ENCODE measurements around the gene DENND5A. TPM values are rescaled to one million over a fixed set of nuclear protein-coding genes. Genes with fewer than 3 reads are reported as not detected.
"Not testable (repeated sequence)": the region's sequence is repeated elsewhere in the genome, so short reads cannot be mapped to it uniquely, and the experiment has no call there.

The DENND5A gene
- total and polyA plus RNA-seq, 9 of the 15 experiments (the other 6 are each of a cell fraction or from before 2014, with no cell fraction given), result 11.7 to 130 (median 46.3) TPM

- BruUV-seq (replicated peaks); FAIRE-seq; H3K79me2 ChIP-seq (ENCODE audit: control insufficient read depth, insufficient read depth, low read length); H3K4me3 ChIP-seq; H3K27me3 ChIP-seq (ENCODE audit: control insufficient read depth in 2 of 2, insufficient read depth in 2 of 2, low read length in 2 of 2); H2AFZ ChIP-seq (ENCODE audit: low read depth, low read length); H3K9ac ChIP-seq (ENCODE audit: insufficient read depth in 1 of 2, low read depth in 2 of 2, low read length in 2 of 2); H3K4me2 ChIP-seq (ENCODE audit: insufficient read depth, low read length); ATAC-seq; POLR2A ChIA-PET; H3K9me3 ChIP-seq (replicated peaks; ENCODE audit: control insufficient read depth, insufficient read depth, low read depth, low read length); H3K4me1 ChIP-seq (replicated peaks in 1 of 2; ENCODE audit: control insufficient read depth in 2 of 2, insufficient read depth in 2 of 2, low read length in 2 of 2); H3K27ac ChIP-seq (ENCODE audit: extremely low read depth, low read depth, low read length); CTCF ChIA-PET (ENCODE audit: low intra/inter-chr PET ratio); intact Hi-C loops (cut with micrococcal nuclease); H3K9me1 ChIP-seq (ENCODE audit: control insufficient read depth, insufficient read depth, low read length); DNase-seq (ENCODE audit: extremely low read depth in 1 of 4, low spot score in 3 of 4); H4K20me1 ChIP-seq (replicated peaks; ENCODE audit: control insufficient read depth, insufficient read depth, low read length); TF ChIP-seq CEBPG (CRISPR knock-in tag; IDR thresholded peaks at IDR 0.05): not testable (repeated sequence)
- in situ Hi-C loops (cut with MboI), result loop anchor here (5.0 to 25.0 kb wide), 2 partner anchors 250 to 345 kb away; no protein-coding TSS in a partner anchor
- peaks cover 61% of the 10 kb centered on the region for H3K36me3 ChIP-seq (ENCODE audit: control insufficient read depth, insufficient read depth, low read length)
- TF ChIP-seq CEBPG (tag; conservative IDR thresholded peaks at IDR 0.05 in 1 of 2, IDR thresholded peaks at IDR 0.05 in 1 of 2), result 0 out of 4 replicates have a peak, but pooled peaks of 1 of the 2 experiments have one; percentile 10
- 80% methylated on average over 1 of the region's 6 CpGs for WGBS (ENCODE audit: insufficient coverage, low coverage, missing lambda C conversion rate)
These were observed 103.2 kb downstream of the DENND5A start for GRCh38 chr11:9161991-9162390.

DNA sequence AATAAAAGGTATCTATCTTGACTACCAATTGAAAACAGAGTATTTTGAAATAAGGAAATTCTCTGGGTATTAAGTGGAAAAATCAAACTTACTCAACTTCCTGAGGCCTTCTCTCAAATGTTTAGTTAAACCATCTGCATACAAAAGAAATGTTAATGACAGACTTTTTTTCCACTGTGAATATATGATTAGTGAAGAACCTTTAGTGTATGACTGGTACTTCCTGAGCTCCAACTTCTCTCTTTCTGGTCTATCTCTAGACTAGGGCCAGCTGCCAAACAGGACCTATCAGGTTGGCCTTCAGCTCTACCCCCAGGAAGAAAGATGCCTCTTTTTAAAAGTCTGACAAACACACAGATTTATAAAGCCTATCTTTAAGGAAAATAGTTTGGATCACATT is 105.0 kb downstream of the DENND5A start:
- Histone ChIP-seq H3K79me2 (ENCODE audit: control insufficient read depth, insufficient read depth, low read length) (no peaks in the 10 kb centered on the region), H4K20me1 (replicated peaks; ENCODE audit: control insufficient read depth, insufficient read depth, low read length) (no peaks in the 10 kb centered on the region), H3K4me3 (no peak overlapping the region), H3K27me3 (ENCODE audit: control insufficient read depth in 2 of 2, insufficient read depth in 2 of 2, low read length in 2 of 2) (no peaks in the 10 kb centered on the region), H3K27ac (ENCODE audit: extremely low read depth, low read depth, low read length) (no peak overlapping the region), H3K9me1 (ENCODE audit: control insufficient read depth, insufficient read depth, low read length) (no peaks in the 10 kb centered on the region), H2AFZ (ENCODE audit: low read depth, low read length) (no peak overlapping the region), H3K36me3 (ENCODE audit: control insufficient read depth, insufficient read depth, low read length) (peaks cover 52% of the 10 kb centered on the region), H3K4me2 (ENCODE audit: insufficient read depth, low read length) (no peak overlapping the region), H3K9me3 (replicated peaks; ENCODE audit: control insufficient read depth, insufficient read depth, low read depth, low read length) (no peaks in the 10 kb centered on the region), H3K9ac (ENCODE audit: insufficient read depth in 1 of 2, low read depth in 2 of 2, low read length in 2 of 2) (no peak overlapping the region), H3K4me1 (replicated peaks in 1 of 2; ENCODE audit: control insufficient read depth in 2 of 2, insufficient read depth in 2 of 2, low read length in 2 of 2) (peaks cover 4 to 5% of the 10 kb centered on the region in 2 experiments; a peak in 3 of 5 replicates)
- in situ Hi-C loops (cut with MboI), result loop anchor here (5.0 to 25.0 kb wide), 2 partner anchors 252 to 347 kb away; no protein-coding TSS in a partner anchor
- intact Hi-C loops (cut with micrococcal nuclease), result no loop called here
- no peak for ATAC-seq
- DNase-seq (ENCODE audit: extremely low read depth in 1 of 4, low spot score in 3 of 4), result no peak
- BruUV-seq (replicated peaks), result no TSS peak
- FAIRE-seq, result no peak
- ChIA-PET CTCF (ENCODE audit: low intra/inter-chr PET ratio) (no interaction called here), POLR2A (interaction anchor here (0.5 kb wide), 1 partner anchor 470 kb away, joined by 3 read pairs; no protein-coding TSS in a partner anchor)
- no peak for TF ChIP-seq HOXB6 (CRISPR knock-in tag; IDR thresholded peaks at IDR 0.05; ENCODE audit: borderline replicate concordance)
